Skeletal muscle tissue (tissue), 4 donors: ENCODE measurements around the gene PFN1. TPM values are rescaled to one million over a fixed set of nuclear protein-coding genes. Genes with fewer than 3 reads are reported as not detected.

Experiments used
- H3K27ac ChIP-seq: one replicate; pipeline ENCODE4 v1.7.0; 2013; ENCODE audit warnings: mild to moderate bottlenecking, low read depth, low read length, inconsistent platforms
- H3K27me3 ChIP-seq, 3 donors: one replicate each; pipeline ENCODE4 v1.7.0; 2013; ENCODE audit warnings: low read length in 3 of 3; ENCODE audit not compliant: control insufficient read depth in 3 of 3, insufficient read depth in 3 of 3
- H3K36me3 ChIP-seq, 3 donors: one replicate each; pipeline ENCODE4 v1.7.0; 2013; ENCODE audit warnings: low read length in 3 of 3; ENCODE audit not compliant: control insufficient read depth in 3 of 3, insufficient read depth in 3 of 3
- H3K4me1 ChIP-seq, 3 donors: one replicate each; pipeline ENCODE4 v1.7.0; 2013; ENCODE audit warnings: low read length in 3 of 3, mild to moderate bottlenecking in 3 of 3; ENCODE audit not compliant: control insufficient read depth in 3 of 3, insufficient read depth in 3 of 3
- H3K4me3 ChIP-seq, 3 donors: one replicate each; pipeline ENCODE4 v1.7.0; 2013; ENCODE audit warnings: low read length in 3 of 3
- H3K9ac ChIP-seq, 3 donors: one replicate each; pipeline ENCODE4 v1.7.0; 2013; ENCODE audit warnings: low read length in 3 of 3, mild to moderate bottlenecking in 3 of 3, moderate library complexity in 2 of 3, low read depth in 1 of 3
- H3K9me3 ChIP-seq, 3 donors: one replicate each; pipeline ENCODE4 v1.7.0; 2013; ENCODE audit warnings: low read length in 3 of 3; ENCODE audit not compliant: control insufficient read depth in 3 of 3
- total RNA-seq: library from RNA; depleted of rRNA; stranded (reverse); fragments of >200 nt; gene quantifications from one replicate; pipeline ENCODE4 v1.2.3, GENCODE V29; 2014
- donor health status: Osteomylitis.

Gene PFN1
- total RNA-seq, 1 donor from 2014 or later: 137 TPM

GRCh38 chr17:4968486-4969046, 20.2 kb upstream of the PFN1 start:
- Histone ChIP-seq H3K27ac (peak overlapping the region; percentile 87), H3K36me3 (peaks cover 28 to 38% (median 28%) of the 10 kb centered on the region in 3 donors), H3K27me3 (no peaks in the 10 kb centered on the region), H3K4me3 (peak overlapping the region; percentile 75 to 97 (median 86)), H3K9me3 (no peaks in the 10 kb centered on the region), H3K4me1 (peaks cover 54 to 68% (median 57%) of the 10 kb centered on the region in 3 donors), H3K9ac (peak overlapping the region; percentile 83 to 97 (median 87))

GRCh38 chr17:4967539-4968485, 19.5 kb upstream of the PFN1 start, which contains the start of gene SPAG7:
Gene SPAG7 (minus strand): TSS chr17:4967817. CDS start chr17:4967804, 13 bp downstream.
- peak within 1 kb of the TSS; percentile 87 for H3K27ac ChIP-seq
- H3K27me3 ChIP-seq: no peaks in the 10 kb centered on the region
- H3K9ac ChIP-seq: peak within 1 kb of the TSS; percentile 87 to 98 (median 97)
- H3K36me3 ChIP-seq: peaks cover 22 to 31% (median 23%) of the 10 kb centered on the region in 3 donors
- peaks cover 47 to 60% (median 50%) of the 10 kb centered on the region in 3 donors for H3K4me1 ChIP-seq
- no peaks in the 10 kb centered on the region for H3K9me3 ChIP-seq
- H3K4me3 ChIP-seq: peak within 1 kb of the TSS; percentile 86 to 97 (median 87)

GRCh38 chr17:4966844-4967538, 18.7 kb upstream of the PFN1 start:
- H3K36me3 ChIP-seq: peaks cover 15 to 25% (median 16%) of the 10 kb centered on the region in 3 donors
- peak overlapping the region; percentile 87 for H3K27ac ChIP-seq
- no peaks in the 10 kb centered on the region for H3K27me3 ChIP-seq
- H3K4me1 ChIP-seq: peaks cover 39 to 52% (median 42%) of the 10 kb centered on the region in 3 donors
- peak overlapping the region; percentile 86 to 97 (median 87) for H3K4me3 ChIP-seq
- H3K9me3 ChIP-seq: no peaks in the 10 kb centered on the region
- H3K9ac ChIP-seq: peak overlapping the region; percentile 87 to 98 (median 97)

- no peaks in the 10 kb centered on the region for H3K27me3 ChIP-seq
- no peak overlapping the region for H3K4me3 ChIP-seq
- H3K9ac ChIP-seq: no peak overlapping the region
- peaks cover 31 to 42% (median 33%) of the 10 kb centered on the region in 3 donors for H3K4me1 ChIP-seq
- H3K36me3 ChIP-seq: peaks cover 17 to 20% (median 20%) of the 10 kb centered on the region in 3 donors
- H3K27ac ChIP-seq: no peak overlapping the region
- H3K9me3 ChIP-seq: no peaks in the 10 kb centered on the region
Measured at GRCh38 chr17:4965311-4965986, 17.1 kb upstream of the PFN1 start.

GRCh38 chr17:4960279-4960922, 12.1 kb upstream of the PFN1 start:
- Histone ChIP-seq H3K9ac (peak overlapping the region in 1 of 3 donors; percentile 23), H3K4me3 (no peak overlapping the region), H3K9me3 (no peaks in the 10 kb centered on the region), H3K27ac (no peak overlapping the region), H3K4me1 (peaks cover 17 to 42% (median 28%) of the 10 kb centered on the region in 3 donors), H3K36me3 (peaks cover 30 to 41% (median 34%) of the 10 kb centered on the region in 3 donors), H3K27me3 (no peaks in the 10 kb centered on the region)

GRCh38 chr17:4959261-4959965, 11.1 kb upstream of the PFN1 start:
- H3K27ac ChIP-seq: peak overlapping the region; percentile 64

GRCh38 chr17:4958102-4958501, 9.8 kb upstream of the PFN1 start:
- Histone ChIP-seq H3K27me3 (no peaks in the 10 kb centered on the region), H3K9ac (peak overlapping the region in 1 of 3 donors; percentile 25), H3K27ac (no peak overlapping the region), H3K4me3 (no peak overlapping the region), H3K4me1 (peaks cover 36 to 57% (median 45%) of the 10 kb centered on the region in 3 donors), H3K9me3 (no peaks in the 10 kb centered on the region), H3K36me3 (peaks cover 49 to 55% (median 50%) of the 10 kb centered on the region in 3 donors)

More at GRCh38 chr17:4959261-4959965, 11.1 kb upstream of the PFN1 start:
- H3K36me3 ChIP-seq: peaks cover 36 to 44% (median 41%) of the 10 kb centered on the region in 3 donors
- no peak overlapping the region for H3K4me3 ChIP-seq
- H3K9me3 ChIP-seq: no peaks in the 10 kb centered on the region
- H3K9ac ChIP-seq: peak overlapping the region in 2 of 3 donors; percentile 23 to 50
- H3K4me1 ChIP-seq: peaks cover 23 to 46% (median 33%) of the 10 kb centered on the region in 3 donors
- no peaks in the 10 kb centered on the region for H3K27me3 ChIP-seq

- Histone ChIP-seq H3K36me3 (peaks cover 52 to 63% (median 62%) of the 10 kb centered on the region in 3 donors), H3K27me3 (no peaks in the 10 kb centered on the region), H3K27ac (peak overlapping the region; percentile 54), H3K9me3 (no peaks in the 10 kb centered on the region), H3K4me3 (peak overlapping the region; percentile 23 to 70 (median 54)), H3K4me1 (peaks cover 40 to 63% (median 45%) of the 10 kb centered on the region in 3 donors), H3K9ac (peak overlapping the region in 2 of 3 donors; percentile 38 to 73)
Measured at GRCh38 chr17:4956493-4957061, 8.2 kb upstream of the PFN1 start.
